ENCODE results near the gene MAP4K3. TPM values are rescaled to one million over a fixed set of nuclear protein-coding genes. Genes with fewer than 3 reads are reported as not detected.
A peak's percentile ranks its signal among the peaks of the same experiment; 100 is the strongest.

Gene MAP4K3
- total RNA-seq, 1 donor from 2014 or later = 11.0 TPM

DNA sequence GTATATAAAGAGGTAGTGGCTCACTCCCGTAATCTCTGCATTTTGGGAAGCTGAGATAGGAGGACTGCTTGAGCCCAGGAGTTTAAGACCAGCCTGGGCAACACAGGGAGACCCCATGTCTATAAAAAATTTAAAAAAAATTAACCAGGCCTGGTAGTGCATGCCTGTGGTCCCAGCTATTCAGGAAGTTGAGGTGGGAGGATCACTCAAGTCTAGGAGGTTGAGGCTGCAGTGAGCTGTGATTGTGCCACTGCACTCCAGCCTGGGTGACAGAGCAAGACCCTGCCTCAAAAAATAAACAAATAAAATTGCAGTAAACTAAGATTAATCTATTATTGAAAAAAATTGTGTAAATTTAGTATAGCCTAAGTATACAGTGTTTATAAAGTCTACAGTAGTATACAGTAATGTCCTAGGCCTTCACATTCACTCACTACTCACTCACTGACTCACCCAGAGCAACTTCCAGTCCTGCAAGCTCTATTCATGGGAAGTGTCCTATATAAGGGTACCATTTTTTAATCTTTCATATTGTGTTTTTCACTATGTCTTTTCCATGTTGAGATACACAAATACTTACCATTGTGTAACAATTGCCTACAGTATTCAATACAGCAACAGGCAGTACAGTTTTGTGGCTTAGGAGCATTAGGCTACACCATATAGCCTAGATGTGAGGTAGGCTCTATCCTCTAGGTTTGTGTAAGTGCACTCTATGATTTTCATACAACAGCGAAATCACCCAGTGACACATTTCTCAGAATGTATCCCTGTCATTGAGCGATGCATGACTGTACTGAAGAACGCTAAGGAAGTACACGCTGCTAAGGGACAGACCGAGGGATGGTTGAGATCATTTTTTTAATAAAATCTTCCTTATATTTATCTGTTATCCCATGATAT is 10.4 kb upstream of the MAP4K3 start:
- POLR2A ChIA-PET = no interaction called here
- ATAC-seq (ENCODE audit: low read depth) = no peak
- TF ChIP-seq, protein P1, sequence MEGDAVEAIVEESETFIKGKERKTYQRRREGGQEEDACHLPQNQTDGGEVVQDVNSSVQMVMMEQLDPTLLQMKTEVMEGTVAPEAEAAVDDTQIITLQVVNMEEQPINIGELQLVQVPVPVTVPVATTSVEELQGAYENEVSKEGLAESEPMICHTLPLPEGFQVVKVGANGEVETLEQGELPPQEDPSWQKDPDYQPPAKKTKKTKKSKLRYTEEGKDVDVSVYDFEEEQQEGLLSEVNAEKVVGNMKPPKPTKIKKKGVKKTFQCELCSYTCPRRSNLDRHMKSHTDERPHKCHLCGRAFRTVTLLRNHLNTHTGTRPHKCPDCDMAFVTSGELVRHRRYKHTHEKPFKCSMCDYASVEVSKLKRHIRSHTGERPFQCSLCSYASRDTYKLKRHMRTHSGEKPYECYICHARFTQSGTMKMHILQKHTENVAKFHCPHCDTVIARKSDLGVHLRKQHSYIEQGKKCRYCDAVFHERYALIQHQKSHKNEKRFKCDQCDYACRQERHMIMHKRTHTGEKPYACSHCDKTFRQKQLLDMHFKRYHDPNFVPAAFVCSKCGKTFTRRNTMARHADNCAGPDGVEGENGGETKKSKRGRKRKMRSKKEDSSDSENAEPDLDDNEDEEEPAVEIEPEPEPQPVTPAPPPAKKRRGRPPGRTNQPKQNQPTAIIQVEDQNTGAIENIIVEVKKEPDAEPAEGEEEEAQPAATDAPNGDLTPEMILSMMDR (IDR thresholded peaks at IDR 0.05) = no peak

DNA sequence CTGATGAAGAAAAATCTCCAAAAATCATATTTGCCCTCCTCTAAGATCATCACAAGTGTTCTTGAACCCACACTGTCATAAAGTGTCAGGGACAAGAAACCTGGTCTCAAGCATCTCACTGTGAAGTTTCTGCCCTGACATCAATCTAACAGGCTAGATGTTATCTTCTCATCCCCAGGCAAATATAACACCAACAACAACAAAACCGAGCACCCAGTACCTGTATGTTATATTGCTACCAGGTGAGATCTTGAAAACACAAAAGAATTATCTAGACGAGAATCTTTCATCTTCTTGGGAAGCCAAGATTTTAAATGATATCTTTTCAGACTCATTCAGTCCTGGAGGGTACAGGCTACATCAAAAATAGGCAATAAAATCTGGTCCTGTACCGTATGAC is 8.8 kb upstream of the MAP4K3 start:
- H3K4me3 Mint-ChIP-seq = no peak overlapping the region
- peaks cover 7% of the 10 kb centered on the region for H3K9me3 Mint-ChIP-seq
- DNase-seq (no peak), ATAC-seq (ENCODE audit: low read depth) (no peak)
- POLR2A ChIA-PET = no interaction called here
- peaks cover 9% of the 10 kb centered on the region for H3K36me3 Mint-ChIP-seq (ENCODE audit: low read depth)
- TF ChIP-seq, protein P1 (IDR thresholded peaks at IDR 0.05) = no peak
- H3K4me1 Mint-ChIP-seq = no peaks in the 10 kb centered on the region
- H3K27me3 Mint-ChIP-seq = no peaks in the 10 kb centered on the region
- CTCF ChIA-PET = no interaction called here
- intact Hi-C loops (cut with micrococcal nuclease) = no loop called here
- H3K27ac Mint-ChIP-seq = no peak overlapping the region

More for the DNA sequence above, 10.4 kb upstream of the MAP4K3 start:
- Mint-ChIP-seq H3K27me3 (no peaks in the 10 kb centered on the region), H3K4me1 (no peaks in the 10 kb centered on the region), H3K9me3 (peaks cover 4% of the 10 kb centered on the region), H3K4me3 (no peak overlapping the region), H3K36me3 (ENCODE audit: low read depth) (peaks cover 6% of the 10 kb centered on the region), H3K27ac (no peak overlapping the region)
- no peak for DNase-seq
- intact Hi-C loops (cut with micrococcal nuclease) = no loop called here
- CTCF ChIA-PET = no interaction called here

GRCh38 chr2:39443009-39443408 is 5.9 kb upstream of the MAP4K3 start:
- CTCF ChIA-PET = no interaction called here
- intact Hi-C loops (cut with micrococcal nuclease) = no loop called here
- POLR2A ChIA-PET = no interaction called here
- H3K27me3 Mint-ChIP-seq = no peaks in the 10 kb centered on the region
- H3K36me3 Mint-ChIP-seq (ENCODE audit: low read depth) = peaks cover 9% of the 10 kb centered on the region
- peaks cover 2% of the 10 kb centered on the region for H3K4me1 Mint-ChIP-seq
- peaks cover 7% of the 10 kb centered on the region for H3K9me3 Mint-ChIP-seq
- DNase-seq (no peak), ATAC-seq (ENCODE audit: low read depth) (no peak)
- no peak overlapping the region for H3K27ac Mint-ChIP-seq
- TF ChIP-seq, protein P1 (IDR thresholded peaks at IDR 0.05) = no peak
- H3K4me3 Mint-ChIP-seq = no peak overlapping the region

- DNase-seq (peak; percentile 27), ATAC-seq (ENCODE audit: low read depth) (peak; percentile 58)
- Mint-ChIP-seq H3K27me3 (no peaks in the 10 kb centered on the region), H3K4me3 (peak overlapping the region; percentile 89), H3K4me1 (peaks cover 20% of the 10 kb centered on the region), H3K36me3 (ENCODE audit: low read depth) (peaks cover 6% of the 10 kb centered on the region), H3K9me3 (peaks cover 5% of the 10 kb centered on the region), H3K27ac (peak overlapping the region; percentile 74)
- CTCF ChIA-PET = interaction anchor here (1.3 to 2.8 kb wide), 2 partner anchors 59 to 293 kb away, joined by 3 to 11 read pairs; no protein-coding TSS in a partner anchor
- TF ChIP-seq, protein P1 (IDR thresholded peaks at IDR 0.05) = no peak
- POLR2A ChIA-PET = interaction anchor here (0.6 to 2.3 kb wide), 7 partner anchors 31 to 598 kb away, joined by 3 to 9 read pairs (median 5); partner anchors contain the start of gene SOS1
- intact Hi-C loops (cut with micrococcal nuclease) = loop anchor here (1.0 to 5.0 kb wide), 7 partner anchors 39 to 341 kb away; partner anchors contain the start of gene THUMPD2
These were observed 624 bp upstream of the MAP4K3 start for GRCh38 chr2:39437522-39438296.

Measured in activated B cell treated with CpG ODN at 0.5 μM for 24 hours (primary cell).